ENCODE results near the gene LHFPL2. TPM values are rescaled to one million over a fixed set of nuclear protein-coding genes. Genes with fewer than 3 reads are reported as not detected.

LHFPL2 gene
- total RNA-seq, 4 donors from 2014 or later = 34.4 to 79.6 (median 51.5) TPM

- Histone ChIP-seq H3K36me3 (no peaks in the 10 kb centered on the region), H3K27ac (peak overlapping the region; percentile 57 to 78 (median 67)), H3K27me3 (no peaks in the 10 kb centered on the region), H3K4me1 (peaks cover 11 to 51% (median 17%) of the 10 kb centered on the region in 4 donors), H3K9me3 (no peaks in the 10 kb centered on the region), H3K4me3 (peak overlapping the region; percentile 13 to 54 (median 27))
- DNase-seq = peak; percentile 80
- in situ Hi-C loops (cut with MboI; ENCODE audit: low pct_ligation_motif_present in 1 of 4, low pct_unique_long_range_greater_than_20kb in 1 of 4, low sequenced_read_pairs in 3 of 4) (no loop called here), intact Hi-C loops (cut with DNase I; ENCODE audit: low total_unique reads) (no loop called here)
- TF ChIP-seq POLR2A (IDR thresholded peaks at IDR 0.05) = peak; percentile 50
- no peak for TF ChIP-seq EP300 (IDR thresholded peaks at IDR 0.05; ENCODE audit: low read depth)
- TF ChIP-seq CTCF (IDR thresholded peaks at IDR 0.05) = peak in 1 of 5 experiments; percentile 22
- TF ChIP-seq POLR2AphosphoS5 (IDR thresholded peaks at IDR 0.05) = peak; percentile 53 to 76 (median 54)
- 15 to 33% methylated on average over 1 to 47 of the region's 61 CpGs for WGBS, 2 donors (ENCODE audit: low coverage in 1 of 2)
Observed at GRCh38 chr5:78509884-78510769, 138.4 kb downstream of the LHFPL2 start.

- TF ChIP-seq EP300 (IDR thresholded peaks at IDR 0.05; ENCODE audit: low read depth) = no peak
- no peak for TF ChIP-seq POLR2A (IDR thresholded peaks at IDR 0.05)
- no peak for TF ChIP-seq CTCF (IDR thresholded peaks at IDR 0.05)
- no peak for TF ChIP-seq POLR2AphosphoS5 (IDR thresholded peaks at IDR 0.05)
- DNase-seq = no peak
- 65 to 69% methylated on average over 5 to 18 of the region's 18 CpGs for WGBS, 2 donors (ENCODE audit: low coverage in 1 of 2)
Observed at GRCh38 chr5:78509145-78509865, 139.3 kb downstream of the LHFPL2 start.

GRCh38 chr5:78508186-78508765 lies 140.3 kb downstream of the LHFPL2 start:
- Histone ChIP-seq H3K4me3 (peak overlapping the region in 1 of 4 donors; percentile 54), H3K27ac (peak overlapping the region; percentile 22 to 70 (median 49)), H3K4me1 (peaks cover 17 to 63% (median 29%) of the 10 kb centered on the region in 4 donors), H3K9me3 (no peaks in the 10 kb centered on the region), H3K27me3 (no peaks in the 10 kb centered on the region), H3K36me3 (no peaks in the 10 kb centered on the region)
- WGBS, 2 donors (ENCODE audit: low coverage in 1 of 2) = 67 to 80% methylated on average over 1 to 3 of the region's 3 CpGs
- in situ Hi-C loops (cut with MboI; ENCODE audit: low pct_ligation_motif_present in 1 of 4, low pct_unique_long_range_greater_than_20kb in 1 of 4, low sequenced_read_pairs in 3 of 4) = no loop called here
- no peak for DNase-seq
- TF ChIP-seq POLR2A (IDR thresholded peaks at IDR 0.05) (no peak), EP300 (IDR thresholded peaks at IDR 0.05; ENCODE audit: low read depth) (no peak), CTCF (IDR thresholded peaks at IDR 0.05) (no peak), POLR2AphosphoS5 (IDR thresholded peaks at IDR 0.05) (no peak)
- intact Hi-C loops (cut with DNase I; ENCODE audit: low total_unique reads) = no loop called here

More at GRCh38 chr5:78509145-78509865, 139.3 kb downstream of the LHFPL2 start:
- Histone ChIP-seq H3K4me1 (peaks cover 16 to 59% (median 23%) of the 10 kb centered on the region in 4 donors), H3K4me3 (peak overlapping the region in 3 of 4 donors; percentile 18 to 54 (median 36)), H3K27ac (peak overlapping the region; percentile 57 to 78 (median 67)), H3K27me3 (no peaks in the 10 kb centered on the region), H3K9me3 (no peaks in the 10 kb centered on the region), H3K36me3 (no peaks in the 10 kb centered on the region)
- in situ Hi-C loops (cut with MboI; ENCODE audit: low pct_ligation_motif_present in 1 of 4, low pct_unique_long_range_greater_than_20kb in 1 of 4, low sequenced_read_pairs in 3 of 4) = no loop called here
- intact Hi-C loops (cut with DNase I; ENCODE audit: low total_unique reads) = no loop called here

- TF ChIP-seq POLR2A (IDR thresholded peaks at IDR 0.05) (no peak), POLR2AphosphoS5 (IDR thresholded peaks at IDR 0.05) (peak in 1 of 3 donors; percentile 20)
- no peaks in the 10 kb centered on the region for H3K27me3 ChIP-seq
- H3K27ac ChIP-seq = peak overlapping the region in 2 of 4 donors; percentile 47 to 81
- DNase-seq = no peak
- H3K9me3 ChIP-seq = no peaks in the 10 kb centered on the region
- H3K36me3 ChIP-seq = no peaks in the 10 kb centered on the region
- intact Hi-C loops (cut with DNase I; ENCODE audit: low total_unique reads) (no loop called here), in situ Hi-C loops (cut with MboI; ENCODE audit: low pct_ligation_motif_present in 1 of 4, low pct_unique_long_range_greater_than_20kb in 1 of 4, low sequenced_read_pairs in 3 of 4) (no loop called here)
- peaks cover 18 to 63% (median 29%) of the 10 kb centered on the region in 4 donors for H3K4me1 ChIP-seq
- 60 to 77% methylated on average over 1 to 2 of the region's 2 CpGs for WGBS, 2 donors (ENCODE audit: low coverage in 1 of 2)
- H3K4me3 ChIP-seq = no peak overlapping the region
Observed at GRCh38 chr5:78507531-78507930, 141.0 kb downstream of the LHFPL2 start.

Data from transverse colon (tissue), 4 donors.